T-helper 2 cell treated with Interferon-gamma antibody and Interleukin-4, amounts not matched to agents 5 μg/mL and 100 μg/mL, for 36 hours (primary cell): ENCODE results near the gene KLHL14.

Source experiments
- DNase-seq: peaks from one replicate; pipeline ENCODE4 v3.0.0; 2021; ENCODE audit warnings: low spot score
- H3K27ac Mint-ChIP-seq: one replicate; pipeline ENCODE4 v1.8.0; 2021; ENCODE audit warnings: mild to moderate bottlenecking, mixed read lengths
- H3K27me3 Mint-ChIP-seq: one replicate; pipeline ENCODE4 v1.8.0; 2021; ENCODE audit warnings: low read depth, mixed read lengths
- H3K36me3 Mint-ChIP-seq: one replicate; pipeline ENCODE4 v1.8.0; 2021; ENCODE audit warnings: low read depth, mixed read lengths
- H3K4me1 Mint-ChIP-seq: one replicate; pipeline ENCODE4 v1.8.0; 2021; ENCODE audit warnings: low read depth, mixed read lengths
- H3K4me3 Mint-ChIP-seq: one replicate; pipeline ENCODE4 v1.8.0; 2022; ENCODE audit warnings: mild to moderate bottlenecking, moderate library complexity, mixed read lengths
- H3K9me3 Mint-ChIP-seq: one replicate; pipeline ENCODE4 v1.8.0; 2021; ENCODE audit warnings: mixed read lengths

The KLHL14 gene

GRCh38 chr18:32717126-32717525 is 55.7 kb downstream of the KLHL14 start:
- Mint-ChIP-seq H3K9me3 (no peaks in the 10 kb centered on the region), H3K27me3 (no peaks in the 10 kb centered on the region), H3K36me3 (no peaks in the 10 kb centered on the region), H3K4me1 (no peaks in the 10 kb centered on the region), H3K4me3 (no peak overlapping the region), H3K27ac (no peak overlapping the region)
- DNase-seq, result no peak

DNA sequence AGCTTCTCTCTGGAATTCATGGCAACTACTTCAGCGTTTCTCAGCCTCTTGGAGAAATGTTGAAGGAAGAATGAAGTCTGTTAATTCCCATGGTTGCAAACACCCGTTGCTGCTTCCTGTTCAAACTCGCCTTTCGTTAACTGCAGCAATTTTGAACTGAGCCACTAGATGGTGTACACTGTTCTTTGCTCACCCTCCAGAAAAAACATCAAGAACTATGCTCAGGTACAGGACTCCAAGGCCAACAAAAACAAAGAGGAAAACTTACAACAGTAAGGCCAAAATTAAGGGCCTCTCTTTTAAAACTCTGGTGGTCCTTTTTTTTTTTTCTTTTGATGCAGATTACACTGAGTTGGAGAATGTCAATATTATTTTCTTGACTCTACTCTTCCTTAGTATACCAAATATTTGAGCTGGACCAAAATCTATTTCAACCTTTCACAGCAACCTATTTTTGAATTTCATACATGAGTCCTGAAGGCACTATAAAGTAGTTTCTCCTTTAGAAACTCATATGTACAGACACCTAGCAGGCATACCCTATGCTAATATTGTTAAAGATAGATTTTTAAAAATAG is 58.2 kb downstream of the KLHL14 start:
- Mint-ChIP-seq H3K4me1 (no peaks in the 10 kb centered on the region), H3K27me3 (no peaks in the 10 kb centered on the region), H3K4me3 (no peak overlapping the region), H3K36me3 (no peaks in the 10 kb centered on the region), H3K27ac (no peak overlapping the region), H3K9me3 (no peaks in the 10 kb centered on the region)
- no peak for DNase-seq

DNA sequence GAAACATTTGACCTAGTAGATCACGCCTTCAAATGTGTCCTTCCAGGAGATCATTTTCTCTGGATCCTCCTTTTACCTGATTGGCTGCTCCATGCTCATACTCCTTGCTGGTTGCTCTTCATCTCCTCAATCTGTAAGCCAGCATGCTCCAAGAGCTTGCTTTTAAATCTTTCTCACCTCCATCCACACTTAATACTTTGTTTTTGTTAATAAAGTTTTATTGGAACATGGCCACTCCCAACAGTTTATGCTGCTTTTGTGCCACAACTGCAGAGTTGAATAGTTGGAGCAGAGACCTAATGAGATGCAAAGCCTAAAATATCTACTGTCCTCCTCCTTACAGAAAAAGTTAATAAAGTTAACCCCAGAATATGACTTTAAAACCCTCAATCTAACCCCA is 60.0 kb downstream of the KLHL14 start:
- no peak for DNase-seq
- no peaks in the 10 kb centered on the region for H3K27me3 Mint-ChIP-seq
- no peaks in the 10 kb centered on the region for H3K36me3 Mint-ChIP-seq
- no peaks in the 10 kb centered on the region for H3K9me3 Mint-ChIP-seq
- H3K4me3 Mint-ChIP-seq, result no peak overlapping the region
- no peaks in the 10 kb centered on the region for H3K4me1 Mint-ChIP-seq
- no peak overlapping the region for H3K27ac Mint-ChIP-seq

DNA sequence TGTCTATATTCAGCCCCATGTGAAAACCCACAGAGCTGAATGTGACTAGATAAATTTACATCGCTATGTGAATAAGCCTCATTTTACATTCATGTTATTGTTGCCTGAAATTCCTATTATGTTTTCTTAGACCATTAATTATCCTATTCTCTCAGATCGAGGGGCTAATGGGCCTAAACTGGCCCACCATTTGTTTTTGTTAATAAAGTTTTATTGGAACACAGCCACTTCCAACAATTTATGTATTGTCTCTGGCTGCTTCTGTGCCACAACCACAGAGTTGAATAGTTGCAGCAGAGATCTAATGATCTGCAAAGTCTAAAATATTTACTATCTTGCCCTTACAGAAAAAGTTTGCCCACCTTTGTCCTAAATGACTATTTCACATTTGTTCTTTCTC is 61.0 kb downstream of the KLHL14 start:
- no peaks in the 10 kb centered on the region for H3K36me3 Mint-ChIP-seq
- H3K4me1 Mint-ChIP-seq, result no peaks in the 10 kb centered on the region
- no peaks in the 10 kb centered on the region for H3K9me3 Mint-ChIP-seq
- DNase-seq, result no peak
- H3K27me3 Mint-ChIP-seq, result no peaks in the 10 kb centered on the region
- no peak overlapping the region for H3K4me3 Mint-ChIP-seq
- H3K27ac Mint-ChIP-seq, result no peak overlapping the region

GRCh38 chr18:32707586-32707985 is 65.2 kb downstream of the KLHL14 start:
- no peak overlapping the region for H3K4me3 Mint-ChIP-seq
- no peaks in the 10 kb centered on the region for H3K9me3 Mint-ChIP-seq
- H3K27ac Mint-ChIP-seq, result no peak overlapping the region
- no peaks in the 10 kb centered on the region for H3K27me3 Mint-ChIP-seq
- DNase-seq, result no peak
- H3K36me3 Mint-ChIP-seq, result no peaks in the 10 kb centered on the region
- no peaks in the 10 kb centered on the region for H3K4me1 Mint-ChIP-seq

DNA sequence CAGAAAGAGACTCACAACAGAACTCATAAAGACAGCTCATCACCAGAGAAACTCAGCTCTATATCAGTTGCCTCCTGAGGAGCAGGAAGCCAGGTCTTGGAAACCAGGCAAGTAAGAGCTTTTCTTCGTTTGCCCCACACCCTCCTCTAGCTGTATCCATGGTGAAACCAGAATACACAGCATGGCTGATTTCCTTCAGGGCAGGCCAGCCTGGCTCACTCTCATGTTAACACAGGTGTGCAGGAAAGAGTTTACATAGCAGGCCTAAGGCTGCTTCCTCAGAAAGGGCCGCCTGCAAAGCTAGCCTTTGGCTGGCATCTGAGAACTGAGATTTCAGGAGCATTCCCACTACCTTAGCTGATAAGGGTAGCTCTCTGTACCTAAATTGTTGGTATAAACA is 65.7 kb downstream of the KLHL14 start:
- no peaks in the 10 kb centered on the region for H3K36me3 Mint-ChIP-seq
- no peaks in the 10 kb centered on the region for H3K4me1 Mint-ChIP-seq
- no peak overlapping the region for H3K27ac Mint-ChIP-seq
- H3K9me3 Mint-ChIP-seq, result no peaks in the 10 kb centered on the region
- no peak for DNase-seq
- H3K27me3 Mint-ChIP-seq, result no peaks in the 10 kb centered on the region
- H3K4me3 Mint-ChIP-seq, result no peak overlapping the region

DNA sequence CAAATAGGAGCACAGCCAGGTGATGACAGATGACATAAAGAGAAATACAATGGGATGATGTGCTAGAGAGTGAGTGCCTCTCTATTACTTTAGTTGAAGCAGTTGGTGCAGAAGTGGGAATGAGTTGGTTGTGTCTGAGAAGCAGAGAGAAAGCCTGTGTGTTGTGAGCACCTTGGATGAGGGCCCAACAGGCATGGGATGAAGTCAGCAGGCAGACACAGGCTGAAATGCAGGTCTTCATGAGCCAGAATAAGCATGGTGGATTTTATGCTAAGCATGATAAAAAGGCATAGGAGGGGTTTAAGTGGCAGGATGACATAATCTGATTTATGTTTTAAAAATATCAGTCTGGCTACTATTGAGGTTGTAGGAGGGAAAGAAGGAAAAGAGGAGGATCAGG is 71.5 kb downstream of the KLHL14 start:
- Mint-ChIP-seq H3K36me3 (no peaks in the 10 kb centered on the region), H3K27ac (no peak overlapping the region), H3K9me3 (no peaks in the 10 kb centered on the region), H3K4me1 (no peaks in the 10 kb centered on the region), H3K4me3 (no peak overlapping the region), H3K27me3 (no peaks in the 10 kb centered on the region)
- DNase-seq, result no peak

DNA sequence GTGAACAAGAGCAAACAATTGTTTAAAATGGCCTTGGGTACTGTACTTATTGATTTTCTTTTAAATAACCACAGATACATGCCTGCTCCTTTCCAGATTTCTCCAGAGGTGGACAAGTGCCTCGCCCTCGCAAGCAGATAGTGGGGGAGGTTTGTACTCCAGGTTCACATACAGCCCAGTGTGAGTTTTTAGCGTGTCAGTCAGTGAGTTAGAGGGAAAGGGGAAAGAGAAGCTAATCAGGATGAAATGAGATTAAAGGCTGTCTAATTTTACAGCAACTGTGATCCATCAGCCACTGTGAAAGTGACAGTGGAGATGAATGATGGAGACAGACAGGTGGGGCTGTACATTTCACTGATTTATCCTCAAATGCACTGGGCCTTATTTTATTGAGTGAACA is 74.7 kb downstream of the KLHL14 start:
- Mint-ChIP-seq H3K27ac (no peak overlapping the region), H3K9me3 (no peaks in the 10 kb centered on the region), H3K4me3 (no peak overlapping the region), H3K27me3 (no peaks in the 10 kb centered on the region), H3K36me3 (no peaks in the 10 kb centered on the region), H3K4me1 (no peaks in the 10 kb centered on the region)
- DNase-seq, result no peak

DNA sequence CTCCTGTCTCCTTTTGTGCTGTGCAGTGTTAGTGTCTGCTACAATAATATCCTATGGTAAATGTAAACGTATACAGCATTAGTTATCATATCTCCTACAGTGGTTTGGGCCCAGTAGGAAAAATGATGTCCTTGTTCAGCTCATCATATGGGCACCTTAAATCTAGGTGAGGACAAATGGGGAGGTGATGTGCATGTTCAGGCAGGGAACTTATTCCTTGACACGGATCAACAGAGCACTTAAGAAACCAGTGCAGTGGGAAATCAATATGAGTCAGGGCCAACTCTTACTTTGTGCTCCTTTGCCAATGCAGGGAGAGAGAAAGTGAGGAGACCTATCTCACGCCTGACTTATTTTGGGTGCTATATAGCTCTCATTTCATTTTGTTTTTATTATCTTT is 76.4 kb downstream of the KLHL14 start:
- Mint-ChIP-seq H3K4me3 (no peak overlapping the region), H3K9me3 (no peaks in the 10 kb centered on the region), H3K4me1 (no peaks in the 10 kb centered on the region), H3K36me3 (no peaks in the 10 kb centered on the region), H3K27ac (no peak overlapping the region), H3K27me3 (no peaks in the 10 kb centered on the region)
- DNase-seq, result no peak

- Mint-ChIP-seq H3K4me1 (no peaks in the 10 kb centered on the region), H3K27me3 (no peaks in the 10 kb centered on the region), H3K4me3 (no peak overlapping the region), H3K27ac (no peak overlapping the region), H3K9me3 (no peaks in the 10 kb centered on the region), H3K36me3 (no peaks in the 10 kb centered on the region)
- DNase-seq, result no peak
Observed at GRCh38 chr18:32695534-32695933, 77.3 kb downstream of the KLHL14 start.

GRCh38 chr18:32688821-32689220 is 84.0 kb downstream of the KLHL14 start:
- H3K36me3 Mint-ChIP-seq, result no peaks in the 10 kb centered on the region
- H3K4me1 Mint-ChIP-seq, result no peaks in the 10 kb centered on the region
- no peak overlapping the region for H3K4me3 Mint-ChIP-seq
- no peaks in the 10 kb centered on the region for H3K27me3 Mint-ChIP-seq
- H3K27ac Mint-ChIP-seq, result no peak overlapping the region
- H3K9me3 Mint-ChIP-seq, result no peaks in the 10 kb centered on the region
- no peak for DNase-seq

DNA sequence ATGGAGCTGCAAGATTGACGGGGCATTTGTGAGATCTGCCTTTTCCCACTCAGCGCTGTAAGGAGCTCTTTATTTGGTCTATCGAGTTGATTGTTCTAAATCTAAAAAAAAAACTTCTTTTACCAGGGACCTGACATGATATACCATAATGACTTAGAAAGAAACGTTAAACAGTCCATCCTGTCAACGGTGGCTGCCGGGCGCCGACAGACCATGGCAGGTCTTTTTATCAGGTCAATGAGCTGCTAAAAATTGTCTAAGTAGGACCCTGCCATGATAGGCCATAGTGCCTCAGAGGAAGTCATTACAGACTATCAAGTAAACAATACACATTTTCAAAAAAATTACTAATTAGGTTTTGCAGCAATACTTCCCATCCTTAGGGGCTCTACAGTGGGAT is 87.9 kb downstream of the KLHL14 start:
- no peaks in the 10 kb centered on the region for H3K27me3 Mint-ChIP-seq
- no peaks in the 10 kb centered on the region for H3K4me1 Mint-ChIP-seq
- H3K4me3 Mint-ChIP-seq, result no peak overlapping the region
- no peaks in the 10 kb centered on the region for H3K9me3 Mint-ChIP-seq
- no peaks in the 10 kb centered on the region for H3K36me3 Mint-ChIP-seq
- no peak overlapping the region for H3K27ac Mint-ChIP-seq
- DNase-seq, result no peak

DNA sequence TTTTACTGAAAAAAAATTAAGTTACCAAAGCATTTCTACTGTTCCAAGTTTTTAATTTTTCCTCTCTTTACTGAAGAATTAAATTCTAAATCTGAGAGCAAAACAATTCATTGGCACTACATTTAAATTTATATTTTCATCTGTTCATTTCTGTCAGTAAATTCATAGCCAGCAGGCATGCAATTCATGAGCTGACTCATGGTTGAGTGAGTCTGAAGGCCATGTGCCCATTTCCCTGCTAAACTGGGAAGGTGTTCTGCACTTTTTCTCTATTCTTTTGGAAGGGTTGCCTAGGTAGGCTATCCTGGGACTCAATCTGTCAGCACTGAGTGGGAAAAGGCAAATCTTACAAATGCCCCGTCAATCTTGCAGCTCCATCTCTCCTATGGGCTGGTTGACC is 88.7 kb downstream of the KLHL14 start:
- no peaks in the 10 kb centered on the region for H3K27me3 Mint-ChIP-seq
- H3K36me3 Mint-ChIP-seq, result no peaks in the 10 kb centered on the region
- no peak overlapping the region for H3K4me3 Mint-ChIP-seq
- no peak for DNase-seq
- no peaks in the 10 kb centered on the region for H3K9me3 Mint-ChIP-seq
- no peaks in the 10 kb centered on the region for H3K4me1 Mint-ChIP-seq
- no peak overlapping the region for H3K27ac Mint-ChIP-seq

DNA sequence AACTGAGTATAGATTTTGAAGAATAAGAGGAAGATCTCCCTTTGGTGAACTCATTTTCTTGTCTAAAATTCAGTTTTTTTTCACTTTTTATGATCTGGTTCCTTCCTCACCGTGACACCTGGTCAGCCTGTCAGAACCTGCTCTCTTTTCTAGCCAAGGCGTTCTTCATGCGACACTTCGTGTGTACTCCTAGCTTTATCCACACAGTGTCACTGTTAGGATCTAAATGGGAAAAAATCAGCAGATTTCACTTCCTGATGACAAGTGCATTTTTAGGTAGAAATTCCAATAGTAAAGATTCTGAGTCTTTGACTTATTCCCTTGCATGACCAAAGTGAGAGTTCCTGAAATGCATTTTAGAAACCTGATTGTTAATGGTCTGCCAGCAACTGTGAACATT is 89.8 kb downstream of the KLHL14 start:
- Mint-ChIP-seq H3K4me1 (no peaks in the 10 kb centered on the region), H3K9me3 (no peaks in the 10 kb centered on the region), H3K27me3 (no peaks in the 10 kb centered on the region), H3K27ac (no peak overlapping the region), H3K36me3 (no peaks in the 10 kb centered on the region), H3K4me3 (no peak overlapping the region)
- DNase-seq, result no peak

- H3K36me3 Mint-ChIP-seq, result no peaks in the 10 kb centered on the region
- H3K27ac Mint-ChIP-seq, result no peak overlapping the region
- H3K4me3 Mint-ChIP-seq, result no peak overlapping the region
- no peak for DNase-seq
- no peaks in the 10 kb centered on the region for H3K4me1 Mint-ChIP-seq
- H3K27me3 Mint-ChIP-seq, result no peaks in the 10 kb centered on the region
- H3K9me3 Mint-ChIP-seq, result no peaks in the 10 kb centered on the region
Observed at GRCh38 chr18:32677578-32677977, 95.2 kb downstream of the KLHL14 start.
